HG03521 (cell line): ENCODE data around the gene IL1R2.
"Not testable (repeated sequence)": the region's sequence is repeated elsewhere in the genome, so short reads cannot be mapped to it uniquely, and the experiment has no call there.

Source experiments
- ATAC-seq: cut with Tn5 transposase; IDR thresholded peaks from one replicate; pipeline ENCODE4 v1.9.1; 2021; ENCODE audit warnings: mild to moderate bottlenecking, moderate library complexity; ENCODE audit not compliant: unreplicated experiment

IL1R2 gene

DNA sequence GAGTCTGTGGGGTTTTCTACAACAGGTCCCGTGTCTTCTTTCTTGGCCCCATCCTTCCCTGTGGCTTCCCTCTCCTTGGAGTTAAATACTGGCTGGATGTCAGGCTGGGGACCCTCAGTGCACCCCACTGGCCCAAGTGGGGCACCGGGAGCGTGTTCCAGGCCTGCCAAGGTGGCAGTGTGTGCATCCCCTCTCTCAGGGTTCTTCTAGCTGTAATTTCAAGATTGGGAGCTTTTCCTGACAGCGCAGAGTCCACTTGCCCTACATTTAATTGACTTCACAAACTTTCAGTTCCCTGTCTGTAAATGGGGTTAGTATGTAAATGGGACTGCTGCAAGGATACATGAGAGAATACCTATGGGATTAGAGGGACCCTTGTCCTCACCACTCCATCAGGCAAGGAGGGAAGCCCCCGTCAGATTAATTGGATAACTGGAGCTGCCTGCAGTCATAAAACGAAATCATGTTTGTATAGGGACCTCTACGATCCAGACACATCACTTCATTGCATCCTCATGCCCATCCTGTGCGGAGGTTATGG lies 66.6 kb downstream of the IL1R2 start:
- no peak for ATAC-seq

GRCh38 chr2:102059151-102059550 lies 67.4 kb downstream of the IL1R2 start:
- ATAC-seq = no peak

DNA sequence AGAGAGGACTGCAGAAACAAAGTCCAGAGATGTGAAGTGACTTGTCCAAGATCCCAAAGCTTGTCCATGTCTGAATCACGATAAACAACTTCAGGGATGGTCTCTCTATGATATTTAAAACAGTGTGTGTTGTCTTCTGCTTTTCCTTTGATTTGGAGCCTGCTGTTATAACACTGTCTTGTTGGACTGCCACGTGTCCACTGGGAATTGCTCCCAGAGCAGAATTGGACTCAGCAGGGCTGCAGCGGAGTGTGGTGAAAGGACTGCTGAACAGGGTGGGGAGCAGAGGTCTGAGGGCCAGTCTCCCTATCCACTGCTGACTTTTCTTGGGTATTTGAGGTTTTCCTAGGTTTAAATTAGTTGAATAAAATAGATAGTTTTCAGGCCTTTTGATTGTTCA lies 68.3 kb downstream of the IL1R2 start:
- ATAC-seq = no peak

DNA sequence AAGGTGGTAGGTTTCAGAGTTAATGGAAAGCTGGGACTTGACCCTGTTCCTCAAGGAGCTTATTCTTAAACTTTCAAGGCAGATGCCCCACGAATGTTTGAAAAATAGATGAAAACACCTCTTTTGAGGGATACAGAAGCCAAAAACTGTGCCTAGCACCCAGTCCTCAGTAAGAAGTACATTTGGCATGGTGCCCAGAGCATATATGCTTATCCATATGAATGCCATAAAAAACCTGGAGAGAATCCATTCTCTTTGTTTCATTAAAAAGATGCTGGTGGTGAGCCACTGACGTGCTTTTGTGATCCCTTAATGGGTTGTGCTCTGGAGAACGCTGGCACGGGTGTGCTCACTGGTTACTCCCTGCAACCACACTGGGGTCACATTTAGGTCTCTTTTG lies 69.0 kb downstream of the IL1R2 start:
- ATAC-seq = no peak

GRCh38 chr2:102061286-102061699 lies 69.5 kb downstream of the IL1R2 start:
- no peak for ATAC-seq

- ATAC-seq = no peak
Observed at GRCh38 chr2:102061962-102062795, 70.4 kb downstream of the IL1R2 start.

DNA sequence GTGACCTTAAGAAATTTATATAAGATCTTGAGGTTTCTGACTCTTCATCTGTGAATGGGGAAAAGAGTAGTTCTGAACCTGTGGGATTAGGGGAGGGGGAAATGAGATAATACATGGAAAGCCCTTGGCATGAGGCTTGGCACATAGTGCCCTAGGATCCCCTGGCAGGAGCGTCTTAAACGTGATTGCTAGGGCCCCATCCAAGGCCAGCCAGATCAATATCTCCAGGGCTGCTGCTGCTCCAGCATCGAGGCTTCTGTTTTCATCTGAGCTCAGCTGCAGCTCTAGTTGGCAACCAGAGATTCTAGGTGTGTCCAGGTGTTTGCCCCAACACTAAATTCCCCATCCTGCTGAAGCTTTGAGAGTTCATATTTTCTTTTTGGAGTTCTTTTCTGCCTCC lies 71.0 kb downstream of the IL1R2 start:
- ATAC-seq = no peak

GRCh38 chr2:102063487-102063911 lies 71.7 kb downstream of the IL1R2 start:
- ATAC-seq = no peak

DNA sequence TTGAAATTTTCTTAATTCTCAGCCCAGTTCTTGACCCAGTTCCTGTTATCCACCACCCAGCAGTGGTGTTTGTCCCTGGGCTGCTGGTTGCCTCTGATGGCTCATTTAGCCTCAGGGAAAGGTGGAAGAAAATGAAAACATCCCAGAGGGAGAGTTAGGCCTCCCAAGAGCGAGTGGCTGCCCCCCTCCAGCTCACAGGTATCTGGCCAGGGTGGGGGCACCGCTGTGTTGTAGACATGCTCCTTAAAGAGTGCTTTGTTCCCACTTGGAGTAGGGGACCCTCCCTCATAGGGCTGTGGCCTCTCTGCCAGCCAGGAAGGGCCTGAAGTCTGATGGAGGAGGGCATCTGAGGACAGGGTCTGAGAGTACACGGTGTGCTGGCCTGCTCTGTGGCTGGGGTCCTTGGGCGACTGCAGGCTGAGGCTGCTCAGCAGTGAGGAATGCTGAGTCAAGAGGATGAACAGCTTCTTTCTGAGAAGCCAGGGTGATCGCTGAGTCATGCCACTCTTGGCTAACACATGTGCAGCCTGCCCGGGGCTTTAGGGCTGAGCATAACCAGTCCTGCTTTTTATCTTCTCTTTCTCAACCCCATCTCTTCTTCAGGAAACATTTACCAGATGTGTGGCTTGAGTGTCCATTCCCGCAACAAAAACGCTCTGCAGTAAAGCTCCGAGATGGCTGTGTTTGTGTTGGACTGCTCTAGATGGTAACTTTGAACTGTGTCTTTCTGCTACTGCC lies 72.3 kb downstream of the IL1R2 start:
- ATAC-seq = no peak

DNA sequence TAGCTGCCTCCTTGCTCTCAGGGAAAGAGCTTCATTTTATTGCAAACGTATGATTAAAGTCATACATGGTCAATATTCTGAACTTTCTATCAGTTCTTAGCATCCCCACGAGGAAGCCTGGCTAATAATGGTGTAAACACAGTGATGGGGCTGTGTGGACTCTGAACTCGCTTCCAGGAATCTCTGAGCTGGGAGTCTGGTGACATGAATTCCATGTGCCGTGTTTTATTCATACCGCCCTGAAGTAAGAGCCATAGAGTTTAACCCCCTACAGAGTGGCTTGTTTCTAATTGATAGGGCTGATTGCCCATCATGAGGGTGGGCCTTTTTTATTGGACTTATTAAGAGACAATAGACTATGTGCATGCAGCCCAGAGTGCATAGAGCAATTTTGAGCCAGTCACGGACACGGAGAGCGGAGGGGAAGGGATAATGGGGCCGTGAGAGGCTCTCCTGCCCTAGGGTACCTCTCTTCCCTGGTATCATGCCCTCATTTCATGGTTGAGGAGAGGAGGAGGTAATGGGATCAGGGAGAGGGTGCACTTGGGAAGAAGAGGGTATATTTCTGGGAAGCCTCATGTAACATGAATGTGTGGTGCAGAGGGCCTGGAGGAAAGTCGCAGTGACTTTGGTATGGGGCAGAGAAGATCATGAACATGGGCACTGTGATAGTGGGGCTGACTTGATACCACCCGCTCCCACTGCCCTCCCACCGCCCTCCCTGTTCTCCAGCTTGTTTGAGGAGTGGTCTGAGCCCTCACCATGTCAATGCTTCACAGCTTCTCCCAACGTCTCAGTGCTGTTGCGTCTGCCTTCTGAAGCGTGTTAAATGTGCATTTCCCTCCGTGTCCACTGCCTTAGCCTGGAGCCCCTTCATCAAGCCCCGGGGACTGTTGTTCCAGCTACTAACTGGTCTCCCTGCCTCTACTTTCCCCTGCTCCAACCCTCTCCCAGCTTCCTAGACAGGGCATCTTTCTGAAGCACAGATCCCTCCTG lies 73.2 kb downstream of the IL1R2 start:
- no peak for ATAC-seq

- no peak for ATAC-seq
Observed at GRCh38 chr2:102065675-102066252, 74.0 kb downstream of the IL1R2 start.

- no peak for ATAC-seq
Observed at GRCh38 chr2:102066554-102066953, 74.8 kb downstream of the IL1R2 start.

DNA sequence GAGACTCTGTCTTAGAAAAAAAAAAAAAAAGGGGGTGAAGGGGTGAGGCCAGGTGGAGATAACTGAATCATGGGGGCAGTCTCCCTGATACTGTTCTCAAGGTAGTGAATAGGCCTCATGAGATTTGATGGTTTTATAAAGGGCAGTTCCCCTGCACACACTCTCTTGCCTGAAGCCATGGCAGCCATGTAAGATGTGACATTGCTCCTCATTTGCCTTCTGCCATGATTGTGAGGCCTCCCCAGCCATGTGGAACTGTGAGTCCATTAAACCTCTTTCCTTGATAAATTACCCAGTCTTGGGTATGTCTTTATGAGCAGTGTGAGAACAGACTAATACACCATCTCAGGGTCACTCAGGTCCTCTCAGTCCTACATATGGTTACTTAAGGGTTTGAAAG lies 76.4 kb downstream of the IL1R2 start:
- not testable (repeated sequence) for ATAC-seq

- ATAC-seq = no peak
Observed at GRCh38 chr2:102069311-102069974, 77.7 kb downstream of the IL1R2 start.

GRCh38 chr2:102070058-102070642 lies 78.4 kb downstream of the IL1R2 start:
- ATAC-seq = no peak

GRCh38 chr2:102072741-102073140 lies 81.0 kb downstream of the IL1R2 start:
- no peak for ATAC-seq

- no peak for ATAC-seq
Observed at GRCh38 chr2:102073168-102073724, 81.5 kb downstream of the IL1R2 start.

- ATAC-seq = no peak
Observed at GRCh38 chr2:102074152-102074783, 82.5 kb downstream of the IL1R2 start.

GRCh38 chr2:102075479-102075878 lies 83.7 kb downstream of the IL1R2 start:
- ATAC-seq = no peak
